SKM-1 treated with dmso at 0.1 percent for 144 hours (cell line): Measurements from ENCODE around the gene LONRF2.
"Not testable (repeated sequence)": the region's sequence is repeated elsewhere in the genome, so short reads cannot be mapped to it uniquely, and the experiment has no call there.

Experiments
- DNase-seq: peaks from one replicate; lab custom pipeline; 2025; ENCODE audit not compliant: unreplicated experiment; lab: John Stamatoyannopoulos, UW

LONRF2 gene

GRCh38 chr2:100321866-100322820 is at the start of gene LONRF2:
LONRF2 (minus strand) TSS chr2:100322501; CDS start chr2:100322093, 408 bp downstream.
- DNase-seq: no peak

GRCh38 chr2:100367163-100367562 is 44.9 kb upstream of the LONRF2 start:
- DNase-seq: no peak

GRCh38 chr2:100365434-100365833 is 43.1 kb upstream of the LONRF2 start:
- DNase-seq: no peak

GRCh38 chr2:100362269-100362668 is 40.0 kb upstream of the LONRF2 start:
- not testable (repeated sequence) for DNase-seq

GRCh38 chr2:100359576-100359975 is 37.3 kb upstream of the LONRF2 start:
- DNase-seq: no peak

- DNase-seq: no peak
Observed at GRCh38 chr2:100358554-100358953, 36.3 kb upstream of the LONRF2 start.

- DNase-seq: no peak
Observed at GRCh38 chr2:100352521-100352920, 30.2 kb upstream of the LONRF2 start.

GRCh38 chr2:100350661-100351185 is 28.4 kb upstream of the LONRF2 start:
- DNase-seq: no peak

- DNase-seq: not testable (repeated sequence)
Observed at GRCh38 chr2:100345144-100345543, 22.8 kb upstream of the LONRF2 start.

GRCh38 chr2:100344433-100344832 is 22.1 kb upstream of the LONRF2 start:
- no peak for DNase-seq

- not testable (repeated sequence) for DNase-seq
Observed at GRCh38 chr2:100342466-100342865, 20.2 kb upstream of the LONRF2 start.

GRCh38 chr2:100339823-100340222 is 17.5 kb upstream of the LONRF2 start:
- DNase-seq: no peak

- DNase-seq: no peak
Observed at GRCh38 chr2:100334929-100335328, 12.6 kb upstream of the LONRF2 start.

- DNase-seq: no peak
Observed at GRCh38 chr2:100327742-100328141, 5.4 kb upstream of the LONRF2 start.

GRCh38 chr2:100321179-100321865 is 979 bp downstream of the LONRF2 start:
- DNase-seq: no peak

GRCh38 chr2:100320547-100321178 is 1.6 kb downstream of the LONRF2 start:
- DNase-seq: no peak

GRCh38 chr2:100317634-100318033 is 4.7 kb downstream of the LONRF2 start:
- no peak for DNase-seq

- DNase-seq: no peak
Observed at GRCh38 chr2:100309973-100310719, 12.2 kb downstream of the LONRF2 start.

GRCh38 chr2:100309311-100309710 is 13.0 kb downstream of the LONRF2 start:
- DNase-seq: no peak

GRCh38 chr2:100303744-100304143 is 18.6 kb downstream of the LONRF2 start:
- no peak for DNase-seq

- no peak for DNase-seq
Observed at GRCh38 chr2:100302585-100302892, 19.8 kb downstream of the LONRF2 start.
